CD1c-positive myeloid dendritic cell (primary cell): ENCODE results near the gene ZBTB8OS.
"Not testable (repeated sequence)": the region's sequence is repeated elsewhere in the genome, so short reads cannot be mapped to it uniquely, and the experiment has no call there.

Source experiments
- DNase-seq: peaks from one replicate; pipeline ENCODE4 v3.0.0-alpha.2; 2016; ENCODE audit errors: extremely low spot score

ZBTB8OS gene

GRCh38 chr1:32650752-32651460 lies 556 bp upstream of the ZBTB8OS start, which contains the start of gene RBBP4:
Gene RBBP4, plus strand, starts transcription at chr1:32651208. Its CDS starts 99 bp downstream, at chr1:32651307.
- peak; percentile 99 for DNase-seq

- no peak for DNase-seq
Observed at GRCh38 chr1:32647308-32648134, 2.8 kb downstream of the ZBTB8OS start.

GRCh38 chr1:32644426-32644825 lies 5.9 kb downstream of the ZBTB8OS start:
- DNase-seq = no peak

- DNase-seq = not testable (repeated sequence)
Observed at GRCh38 chr1:32642292-32642827, 8.0 kb downstream of the ZBTB8OS start.

- DNase-seq = no peak
Observed at GRCh38 chr1:32639489-32640075, 10.8 kb downstream of the ZBTB8OS start.

GRCh38 chr1:32636914-32637645 lies 13.3 kb downstream of the ZBTB8OS start:
- DNase-seq = peak; percentile 69

GRCh38 chr1:32635508-32636277 lies 14.7 kb downstream of the ZBTB8OS start:
- no peak for DNase-seq

GRCh38 chr1:32632829-32633228 lies 17.5 kb downstream of the ZBTB8OS start:
- DNase-seq = no peak

- not testable (repeated sequence) for DNase-seq
Observed at GRCh38 chr1:32630173-32630572, 20.2 kb downstream of the ZBTB8OS start.

- DNase-seq = no peak
Observed at GRCh38 chr1:32627596-32628162, 22.7 kb downstream of the ZBTB8OS start.

GRCh38 chr1:32626176-32626575 lies 24.2 kb downstream of the ZBTB8OS start:
- no peak for DNase-seq

- DNase-seq = no peak
Observed at GRCh38 chr1:32623775-32624174, 26.6 kb downstream of the ZBTB8OS start.

GRCh38 chr1:32622806-32623681 lies 27.3 kb downstream of the ZBTB8OS start:
- no peak for DNase-seq

GRCh38 chr1:32622205-32622604 lies 28.1 kb downstream of the ZBTB8OS start:
- no peak for DNase-seq

- peak; percentile 8 for DNase-seq
Observed at GRCh38 chr1:32619701-32620485, 30.5 kb downstream of the ZBTB8OS start.

- DNase-seq = no peak
Observed at GRCh38 chr1:32618673-32619221, 31.6 kb downstream of the ZBTB8OS start.

- no peak for DNase-seq
Observed at GRCh38 chr1:32613472-32613871, 36.9 kb downstream of the ZBTB8OS start.

- DNase-seq = peak; percentile 93
Observed at GRCh38 chr1:32612189-32612881, 38.0 kb downstream of the ZBTB8OS start.
